Ectodermal cell (in vitro differentiated cells): Measurements from ENCODE around the gene TMEM163.
"Not testable (repeated sequence)": the region's sequence is repeated elsewhere in the genome, so short reads cannot be mapped to it uniquely, and the experiment has no call there.

Experiments used
- H3K27ac ChIP-seq: 2 replicates; pipeline ENCODE4 v1.7.0; 2013; ENCODE audit warnings: mild to moderate bottlenecking, low read depth, low read length; ENCODE audit not compliant: insufficient read depth, poor library complexity, severe bottlenecking
- H3K27me3 ChIP-seq: 2 replicates; pipeline ENCODE4 v1.7.0; 2013; ENCODE audit warnings: mild to moderate bottlenecking, low read length; ENCODE audit not compliant: insufficient read depth, control insufficient read depth, poor library complexity, severe bottlenecking
- H3K36me3 ChIP-seq: one replicate; pipeline ENCODE4 v1.7.0; 2013; ENCODE audit warnings: low read length; ENCODE audit not compliant: control insufficient read depth, insufficient read depth
- H3K4me1 ChIP-seq: one replicate; pipeline ENCODE4 v1.7.0; 2013; ENCODE audit warnings: low read length; ENCODE audit not compliant: control insufficient read depth, insufficient read depth
- H3K4me3 ChIP-seq: 2 replicates; pipeline ENCODE4 v1.7.0; 2013; ENCODE audit warnings: low read depth, low read length, control low read depth; ENCODE audit not compliant: insufficient read depth
- H3K9me3 ChIP-seq: 2 replicates; pipeline ENCODE4 v1.7.0; 2013; ENCODE audit warnings: mild to moderate bottlenecking, low read length, moderate library complexity; ENCODE audit not compliant: control insufficient read depth
- WGBS, 2 experiments: methylation state at CpG; one replicate each; pipeline ENCODE4 v1.1.7; 2013; ENCODE audit warnings: missing lambda C conversion rate in 2 of 2; 5-methylcytosine and 5-hydroxymethylcytosine counted together

The TMEM163 gene

DNA sequence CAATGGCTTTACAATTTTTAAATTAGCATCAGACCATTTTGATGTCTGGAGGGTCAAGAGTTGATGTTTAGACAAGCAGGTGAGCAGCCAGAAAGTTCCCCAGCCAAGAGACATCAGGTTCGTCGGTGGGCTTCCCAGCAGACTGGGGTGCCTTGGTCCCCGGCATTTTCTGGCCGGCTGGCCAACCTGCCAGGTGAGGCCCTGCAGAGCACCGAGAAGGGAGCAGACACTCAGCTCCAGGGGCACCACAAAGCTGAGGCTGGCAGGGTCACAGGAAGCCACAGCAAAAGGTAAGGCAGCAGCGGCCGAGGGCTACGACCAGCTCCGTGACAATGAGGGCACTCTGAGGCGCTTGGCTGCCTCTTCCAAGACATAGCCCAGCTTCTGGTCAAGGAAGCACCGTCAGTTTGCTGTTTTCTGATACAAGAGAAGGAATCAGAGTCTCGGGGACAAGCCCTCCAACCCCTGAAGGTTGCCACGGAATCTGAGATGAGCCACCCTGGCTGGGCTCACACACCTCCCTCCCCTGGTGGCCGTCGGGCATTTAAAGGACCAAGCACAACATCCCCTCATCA lies 235.9 kb downstream of the TMEM163 start:
- no peaks in the 10 kb centered on the region for H3K27me3 ChIP-seq
- H3K36me3 ChIP-seq = no peaks in the 10 kb centered on the region
- 88% methylated on average over 15 of the region's 15 CpGs for WGBS, 2 experiments
- no peaks in the 10 kb centered on the region for H3K4me1 ChIP-seq
- H3K27ac ChIP-seq = no peak overlapping the region
- H3K4me3 ChIP-seq = no peak overlapping the region
- no peaks in the 10 kb centered on the region for H3K9me3 ChIP-seq

DNA sequence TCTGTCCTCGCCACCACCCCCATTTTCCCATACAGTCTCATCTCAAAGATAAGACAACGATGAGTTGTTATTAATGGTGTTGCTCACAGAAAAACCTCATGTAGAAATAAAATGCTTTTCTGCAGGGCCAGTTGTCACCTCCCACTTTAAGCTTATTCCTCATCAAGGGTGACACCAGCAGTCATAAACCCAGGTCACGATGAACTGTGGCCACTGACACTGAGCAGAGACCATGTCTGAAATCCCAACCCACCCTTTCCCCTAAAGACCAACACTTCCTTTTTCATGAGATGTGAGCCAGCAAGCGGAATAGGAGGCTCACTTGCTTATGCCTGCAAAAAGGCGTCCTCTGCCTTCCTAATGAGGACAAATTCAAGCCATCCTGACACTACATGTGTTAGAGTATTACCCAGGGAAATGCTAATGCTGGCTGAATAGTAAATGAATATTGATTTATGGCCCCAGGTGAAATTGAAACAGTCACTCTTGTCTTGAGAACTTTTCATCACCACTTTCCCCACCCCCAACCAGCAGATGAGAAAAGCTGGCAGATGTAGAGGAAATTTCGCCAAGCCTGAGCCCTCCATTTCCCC lies 236.6 kb downstream of the TMEM163 start:
- no peaks in the 10 kb centered on the region for H3K9me3 ChIP-seq
- no peaks in the 10 kb centered on the region for H3K27me3 ChIP-seq
- no peak overlapping the region for H3K4me3 ChIP-seq
- H3K4me1 ChIP-seq = no peaks in the 10 kb centered on the region
- H3K27ac ChIP-seq = no peak overlapping the region
- H3K36me3 ChIP-seq = no peaks in the 10 kb centered on the region
- 93 to 96% methylated on average over 5 to 6 of the region's 6 CpGs for WGBS, 2 experiments

DNA sequence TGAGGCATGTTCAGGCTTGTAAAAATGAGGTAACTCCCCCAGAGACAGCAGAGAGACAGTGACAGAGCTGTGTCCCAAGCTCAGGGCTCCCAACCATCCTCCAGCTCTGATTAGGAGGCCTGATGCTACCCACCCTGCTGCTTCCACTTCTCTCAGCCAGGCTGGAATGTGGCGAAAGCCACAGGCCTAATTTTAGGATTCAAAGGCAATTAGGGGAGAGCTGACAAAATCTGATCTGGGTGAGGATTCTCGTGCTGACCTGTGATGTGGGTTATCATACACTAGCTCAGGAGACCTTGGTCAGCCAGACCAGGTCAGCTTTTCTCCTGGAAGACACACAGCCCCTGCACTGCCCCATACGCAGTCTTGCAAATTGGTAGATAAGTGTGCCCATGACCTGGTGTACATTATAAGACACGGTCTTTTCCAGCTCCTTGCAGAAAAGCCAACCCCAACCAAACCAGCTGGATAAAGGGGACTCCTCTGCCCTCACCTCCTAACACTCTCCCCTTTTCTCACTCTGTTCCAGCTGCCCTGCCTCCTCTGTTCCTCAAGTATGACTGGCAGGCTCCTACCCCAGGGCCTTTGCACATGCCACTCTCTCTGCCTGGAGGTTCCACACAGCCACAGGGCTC lies 239.0 kb downstream of the TMEM163 start:
- Histone ChIP-seq H3K36me3 (no peaks in the 10 kb centered on the region), H3K9me3 (no peaks in the 10 kb centered on the region), H3K4me3 (no peak overlapping the region), H3K27ac (no peak overlapping the region), H3K4me1 (no peaks in the 10 kb centered on the region), H3K27me3 (no peaks in the 10 kb centered on the region)
- WGBS, 2 experiments = 89 to 93% methylated on average over 4 of the region's 4 CpGs

DNA sequence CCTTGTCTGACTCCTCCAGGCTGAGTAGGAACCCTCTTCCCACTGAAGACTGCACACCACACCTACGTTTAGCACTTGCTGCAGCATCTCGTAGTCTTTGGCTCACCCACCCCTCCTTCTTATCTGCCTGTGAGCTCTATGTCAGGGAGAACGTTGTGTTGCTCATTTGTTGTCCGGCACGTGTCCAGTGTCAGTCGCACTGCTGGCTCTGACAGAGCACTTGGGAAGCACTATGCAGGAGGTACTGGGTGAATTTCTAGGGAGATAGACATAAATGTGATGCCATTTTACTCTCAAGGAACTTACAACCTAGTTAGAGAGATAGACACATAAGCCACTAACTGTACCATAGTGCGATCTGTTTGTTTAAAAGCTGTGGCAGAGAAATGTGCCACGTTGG lies 241.8 kb downstream of the TMEM163 start:
- H3K4me1 ChIP-seq, H3K27me3 ChIP-seq, H3K9me3 ChIP-seq, H3K27ac ChIP-seq, H3K4me3 ChIP-seq, H3K36me3 ChIP-seq: not testable (repeated sequence)
- 90 to 95% methylated on average over 8 of the region's 8 CpGs for WGBS, 2 experiments

DNA sequence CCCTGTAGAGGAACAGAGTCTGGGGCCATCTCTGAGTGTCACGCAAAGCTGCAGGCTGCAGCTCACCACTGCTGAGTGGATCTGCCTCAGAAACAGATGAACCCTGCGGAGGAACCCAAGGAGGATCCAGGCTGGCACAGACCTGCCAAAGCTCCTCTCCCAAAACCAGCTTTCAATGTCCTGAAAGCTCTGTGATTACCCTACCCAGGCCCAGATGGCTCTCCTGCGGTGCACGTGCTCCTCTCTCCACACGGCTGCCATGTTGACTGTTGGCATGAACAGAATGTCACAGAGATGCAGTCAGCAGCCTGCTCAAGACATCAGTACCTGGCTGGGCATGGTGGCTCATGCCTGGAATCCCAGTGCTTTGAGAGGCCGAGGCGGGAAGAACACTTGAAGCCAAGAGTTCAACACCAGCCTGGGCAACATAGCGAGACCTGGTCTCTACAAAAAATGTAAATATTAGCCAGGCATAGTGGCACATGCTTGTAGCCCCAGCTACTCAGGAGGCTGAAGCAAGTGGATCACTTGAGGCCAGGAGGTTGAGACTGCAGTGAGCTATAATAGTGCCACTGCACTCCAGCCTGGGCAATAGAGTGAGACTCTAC lies 248.1 kb downstream of the TMEM163 start:
- Histone ChIP-seq H3K4me1 (no peaks in the 10 kb centered on the region), H3K36me3 (no peaks in the 10 kb centered on the region), H3K9me3 (no peaks in the 10 kb centered on the region), H3K27me3 (no peaks in the 10 kb centered on the region), H3K4me3 (no peak overlapping the region), H3K27ac (no peak overlapping the region)
- WGBS, 2 experiments = 92 to 95% methylated on average over 8 of the region's 8 CpGs

DNA sequence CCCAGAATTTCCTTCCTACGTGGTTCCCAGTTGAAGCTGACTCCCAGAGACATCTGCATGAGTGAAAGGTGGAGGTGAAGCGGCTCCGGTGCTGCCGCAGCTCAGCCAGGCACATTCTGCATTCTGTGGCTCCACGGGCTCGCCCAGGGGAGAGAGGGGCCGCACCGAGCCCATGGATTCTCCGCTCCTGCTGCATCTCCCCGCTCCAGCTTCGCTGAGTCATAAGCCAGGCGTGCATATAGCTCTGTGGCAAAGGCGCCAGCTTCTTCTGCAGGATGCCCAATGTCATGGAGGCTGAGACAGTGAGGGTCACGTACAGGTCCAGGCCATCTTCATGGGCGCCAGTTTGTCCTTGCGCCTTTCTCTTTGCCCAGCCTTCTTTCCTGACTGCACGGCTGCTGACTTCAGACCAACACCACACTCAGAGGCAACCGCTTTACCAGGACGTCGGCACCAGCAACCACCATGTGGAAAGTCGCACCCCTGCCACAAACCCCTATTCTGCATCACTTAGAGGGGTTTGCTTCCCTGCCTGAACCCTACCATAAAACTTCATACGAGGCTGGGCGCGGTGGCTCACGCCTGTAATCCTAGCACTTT lies 249.2 kb downstream of the TMEM163 start:
- H3K9me3 ChIP-seq = no peaks in the 10 kb centered on the region
- no peaks in the 10 kb centered on the region for H3K4me1 ChIP-seq
- H3K27ac ChIP-seq = no peak overlapping the region
- no peaks in the 10 kb centered on the region for H3K27me3 ChIP-seq
- H3K36me3 ChIP-seq = no peaks in the 10 kb centered on the region
- no peak overlapping the region for H3K4me3 ChIP-seq
- WGBS, 2 experiments = 90 to 91% methylated on average over 25 of the region's 25 CpGs

DNA sequence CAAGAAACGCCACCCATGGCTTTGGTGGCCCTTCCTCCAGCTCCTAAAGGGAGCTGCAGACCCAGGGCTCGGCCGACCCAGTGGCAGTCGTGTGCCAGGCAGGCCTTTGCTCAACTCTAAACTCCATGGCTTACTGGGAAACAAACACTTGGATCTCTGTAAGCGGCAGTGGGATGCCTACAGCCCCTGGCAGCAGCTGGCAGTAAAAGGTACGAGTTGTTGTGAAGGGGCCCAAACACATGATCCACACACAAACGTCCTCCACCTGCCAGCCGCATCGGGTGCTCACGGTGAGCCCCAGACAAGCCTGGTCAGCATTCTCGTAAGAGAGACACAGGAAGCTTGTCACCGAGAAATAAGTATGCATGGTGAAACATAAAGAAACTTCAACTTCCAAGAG lies 250.0 kb downstream of the TMEM163 start:
- 92 to 95% methylated on average over 12 of the region's 12 CpGs for WGBS, 2 experiments
- H3K27ac ChIP-seq = no peak overlapping the region
- H3K4me3 ChIP-seq = no peak overlapping the region
- H3K4me1 ChIP-seq = no peaks in the 10 kb centered on the region
- H3K36me3 ChIP-seq = no peaks in the 10 kb centered on the region
- H3K9me3 ChIP-seq = no peaks in the 10 kb centered on the region
- no peaks in the 10 kb centered on the region for H3K27me3 ChIP-seq

DNA sequence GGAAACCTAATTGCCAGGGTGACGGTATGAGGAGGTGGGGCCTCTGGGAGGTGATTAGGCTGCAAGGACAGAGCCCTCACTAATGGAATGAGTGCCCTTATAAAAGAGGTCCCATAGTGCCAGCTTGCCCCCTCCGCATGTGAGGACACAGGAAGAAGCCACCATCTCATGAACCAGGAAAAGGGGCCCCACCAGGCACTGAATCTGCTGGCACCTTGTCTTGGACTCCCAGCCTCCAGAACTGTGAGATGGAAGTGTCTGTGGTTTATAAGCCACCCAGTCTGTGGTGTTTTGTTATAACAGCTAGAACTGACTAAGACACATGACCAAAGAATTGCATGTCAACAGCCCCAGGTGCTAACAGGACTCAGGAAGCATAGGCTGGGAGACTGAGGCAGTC lies 250.6 kb downstream of the TMEM163 start:
- Histone ChIP-seq H3K27me3 (no peaks in the 10 kb centered on the region), H3K9me3 (no peaks in the 10 kb centered on the region), H3K36me3 (no peaks in the 10 kb centered on the region), H3K27ac (no peak overlapping the region), H3K4me3 (no peak overlapping the region), H3K4me1 (no peaks in the 10 kb centered on the region)
- WGBS, 2 experiments = 93 to 97% methylated on average over 2 of the region's 2 CpGs

DNA sequence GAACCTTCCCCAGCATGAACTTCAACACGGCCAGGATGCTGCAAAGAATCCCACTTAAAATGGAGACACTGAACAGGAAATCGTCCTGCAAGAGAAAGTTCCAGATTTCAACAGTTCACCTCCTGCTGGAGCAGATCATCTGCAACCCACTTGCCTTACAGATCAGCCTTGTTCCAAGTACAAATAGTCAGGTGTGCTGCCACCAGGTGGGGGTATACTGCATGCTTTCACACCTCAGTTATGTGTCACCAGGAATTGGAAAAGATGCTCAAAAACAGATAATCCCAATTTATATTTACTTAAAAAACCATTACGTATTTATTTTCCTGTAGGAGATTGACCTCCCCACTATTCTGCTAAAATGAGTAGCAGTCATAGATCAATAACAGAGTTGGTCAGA lies 252.7 kb downstream of the TMEM163 start:
- Histone ChIP-seq H3K27ac (no peak overlapping the region), H3K4me1 (peaks cover 5% of the 10 kb centered on the region), H3K36me3 (no peaks in the 10 kb centered on the region), H3K4me3 (no peak overlapping the region), H3K27me3 (no peaks in the 10 kb centered on the region), H3K9me3 (no peaks in the 10 kb centered on the region)
- 84 to 86% methylated on average over 3 of the region's 3 CpGs for WGBS, 2 experiments
